WTC11 (cell line): ENCODE measurements around the gene SPRED2. TPM values are rescaled to one million over a fixed set of nuclear protein-coding genes. Genes with fewer than 3 reads are reported as not detected.
"Not testable (repeated sequence)": the region's sequence is repeated elsewhere in the genome, so short reads cannot be mapped to it uniquely, and the experiment has no call there.

Experiments
- ATAC-seq: fragments of 200-7000 bp; cut with Tn5 transposase; 2 replicates; pipeline ENCODE4 v1.10.0; 2021; ENCODE audit warnings: mild to moderate bottlenecking, moderate library complexity
- CTCF ChIA-PET: fragments of 300-600 bp; sonication (Branson Sonifier 250); formaldehyde crosslinking; loops from one replicate; lab custom pipeline; 2021; ENCODE audit warnings: antibody characterized with exemption; lab: Charles Lee
- POLR2A ChIA-PET: fragments of 350-600 bp; sonication (Branson Sonifier 250); formaldehyde crosslinking; loops from one replicate; lab custom pipeline; 2021; ENCODE audit warnings: antibody characterized with exemption; lab: Charles Lee
- DNase-seq: peaks from one replicate; pipeline ENCODE4 v3.0.0; 2021; ENCODE audit warnings: low spot score
- H3K27ac Mint-ChIP-seq: 2 replicates; pipeline ENCODE4 v1.8.0; 2021; ENCODE audit warnings: mixed read lengths
- H3K27me3 Mint-ChIP-seq: 2 replicates; pipeline ENCODE4 v1.8.0; 2021; ENCODE audit warnings: low read depth, mild to moderate bottlenecking, moderate library complexity, mixed read lengths
- H3K36me3 Mint-ChIP-seq: 2 replicates; pipeline ENCODE4 v1.8.0; 2021; ENCODE audit warnings: mixed read lengths
- H3K4me1 Mint-ChIP-seq: 2 replicates; pipeline ENCODE4 v1.8.0; 2022; ENCODE audit warnings: mixed read lengths
- H3K4me3 Mint-ChIP-seq: 2 replicates; pipeline ENCODE4 v1.8.0; 2021; ENCODE audit warnings: mild to moderate bottlenecking, moderate library complexity, mixed read lengths
- H3K9me3 Mint-ChIP-seq: 2 replicates; pipeline ENCODE4 v1.8.0; 2021; ENCODE audit warnings: mixed read lengths
- CREB1 ChIP-seq: sonication (generic); formaldehyde crosslinking; IDR thresholded peaks from 2 replicates; pipeline ENCODE4 v1.8.0; 2023; ENCODE audit warnings: mild to moderate bottlenecking, missing genetic modification reagents
- E2F5 ChIP-seq: sonication (generic); formaldehyde crosslinking; IDR thresholded peaks from 2 replicates; pipeline ENCODE4 v1.8.1; 2022; ENCODE audit warnings: mild to moderate bottlenecking, moderate library complexity, missing genetic modification reagents
- EMX1 ChIP-seq: fragments of 250-450 bp; sonication (Bioruptor Pico); IDR thresholded peaks from 2 replicates; pipeline ENCODE4 v1.8.0; 2021; ENCODE audit warnings: mild to moderate bottlenecking
- FOXP1 ChIP-seq: sonication (generic); formaldehyde crosslinking; IDR thresholded peaks from 2 replicates; pipeline ENCODE4 v1.8.0; 2022; ENCODE audit warnings: missing genetic modification reagents, mild to moderate bottlenecking, moderate library complexity, borderline replicate concordance
- HMGA2 ChIP-seq: fragments of 250-450 bp; sonication (Bioruptor Pico); IDR thresholded peaks from 2 replicates; pipeline ENCODE4 v1.4.0; 2021; ENCODE audit warnings: mild to moderate bottlenecking, moderate library complexity
- HMGXB4 ChIP-seq: sonication (generic); formaldehyde crosslinking; IDR thresholded peaks from 2 replicates; pipeline ENCODE4 v1.8.1; 2023; ENCODE audit warnings: mild to moderate bottlenecking, moderate library complexity, missing genetic modification reagents
- IRF1 ChIP-seq: sonication (generic); formaldehyde crosslinking; IDR thresholded peaks from 2 replicates; pipeline ENCODE4 v1.8.0; 2023; ENCODE audit warnings: missing genetic modification reagents
- PREB ChIP-seq: sonication (generic); formaldehyde crosslinking; IDR thresholded peaks from 2 replicates; pipeline ENCODE4 v1.8.1; 2022; ENCODE audit warnings: mild to moderate bottlenecking, missing genetic modification reagents, moderate library complexity, borderline replicate concordance
- PRRX2 ChIP-seq: fragments of 250-450 bp; sonication (Bioruptor Pico); IDR thresholded peaks from 2 replicates; pipeline ENCODE4 v1.8.0; 2021; ENCODE audit warnings: mild to moderate bottlenecking
- RORB ChIP-seq: fragments of 250-450 bp; sonication (Bioruptor Pico); IDR thresholded peaks from 2 replicates; pipeline ENCODE4 v1.9.0; 2021; ENCODE audit warnings: mild to moderate bottlenecking
- SP1 ChIP-seq: sonication (generic); formaldehyde crosslinking; conservative IDR thresholded peaks from 2 replicates; pipeline ENCODE4 v1.8.1; 2022; ENCODE audit warnings: missing genetic modification reagents
- TEAD1 ChIP-seq: sonication (generic); formaldehyde crosslinking; IDR thresholded peaks from 2 replicates; pipeline ENCODE4 v1.8.0; 2022; ENCODE audit warnings: mild to moderate bottlenecking, missing genetic modification reagents
- TEAD4 ChIP-seq: sonication (generic); formaldehyde crosslinking; IDR thresholded peaks from 2 replicates; pipeline ENCODE4 v1.8.0; 2022; ENCODE audit warnings: mild to moderate bottlenecking, missing genetic modification reagents
- USF2 ChIP-seq: sonication (generic); formaldehyde crosslinking; IDR thresholded peaks from 2 replicates; pipeline ENCODE4 v1.8.1; 2023; ENCODE audit warnings: mild to moderate bottlenecking, missing genetic modification reagents, moderate library complexity
- ZBTB43 ChIP-seq: sonication (generic); formaldehyde crosslinking; IDR thresholded peaks from 2 replicates; pipeline ENCODE4 v1.8.1; 2023; ENCODE audit warnings: mild to moderate bottlenecking, missing genetic modification reagents
- ZMAT4 ChIP-seq: fragments of 250-450 bp; sonication (Bioruptor Pico); IDR thresholded peaks from 2 replicates; pipeline ENCODE4 v1.9.0; 2021; ENCODE audit warnings: mild to moderate bottlenecking
- ZNF121 ChIP-seq: sonication (generic); formaldehyde crosslinking; IDR thresholded peaks from 2 replicates; pipeline ENCODE4 v1.8.0; 2023; ENCODE audit warnings: missing genetic modification reagents
- ZNF138 ChIP-seq: sonication (generic); formaldehyde crosslinking; conservative IDR thresholded peaks from 2 replicates; pipeline ENCODE4 v1.8.1; 2022; ENCODE audit warnings: mild to moderate bottlenecking, moderate library complexity, missing genetic modification reagents
- ZNF281 ChIP-seq: sonication (generic); formaldehyde crosslinking; IDR thresholded peaks from 2 replicates; pipeline ENCODE4 v1.8.0; 2023; ENCODE audit warnings: mild to moderate bottlenecking, missing genetic modification reagents
- ZNF396 ChIP-seq: fragments of 250-450 bp; sonication (Bioruptor Pico); IDR thresholded peaks from 2 replicates; pipeline ENCODE4 v1.8.0; 2021; ENCODE audit warnings: mild to moderate bottlenecking, moderate library complexity, borderline replicate concordance
- ZNF416 ChIP-seq: fragments of 250-450 bp; sonication (Bioruptor Pico); IDR thresholded peaks from 2 replicates; pipeline ENCODE4 v1.9.0; 2021; ENCODE audit warnings: mild to moderate bottlenecking, inconsistent platforms
- ZNF423 ChIP-seq: fragments of 250-450 bp; sonication (Bioruptor Pico); IDR thresholded peaks from 2 replicates; pipeline ENCODE4 v2.1.2; 2022; ENCODE audit warnings: mild to moderate bottlenecking, moderate library complexity
- ZNF671 ChIP-seq: fragments of 250-450 bp; sonication (Bioruptor Pico); IDR thresholded peaks from 2 replicates; pipeline ENCODE4 v1.8.0; 2021; ENCODE audit warnings: mild to moderate bottlenecking
- total RNA-seq: library from RNA; stranded (reverse); gene quantifications from 3 replicates; pipeline ENCODE4 v1.2.3, GENCODE V29; 2021

Gene SPRED2
- total RNA-seq, 1 experiment from 2014 or later: 34.1 TPM

GRCh38 chr2:65340898-65341681 is 91.3 kb downstream of the SPRED2 start (continued):
- TF ChIP-seq PREB (CRISPR knock-in tag) (no peak), TEAD1 (CRISPR knock-in tag) (no peak), ZNF138 (CRISPR knock-in tag) (no peak), ZNF416 (CRISPR knock-in tag) (no peak), ZMAT4 (CRISPR knock-in tag) (no peak)

- TF ChIP-seq ZBTB43 (CRISPR knock-in tag) (no peak), SP1 (CRISPR knock-in tag) (no peak), E2F5 (CRISPR knock-in tag) (no peak), RORB (CRISPR knock-in tag) (no peak), ZMAT4 (CRISPR knock-in tag) (no peak), ZNF671 (CRISPR knock-in tag) (no peak), IRF1 (CRISPR knock-in tag) (no peak), ZNF121 (no peak), HMGXB4 (no peak), HMGA2 (CRISPR knock-in tag) (no peak), USF2 (CRISPR knock-in tag) (no peak), TEAD4 (CRISPR knock-in tag) (no peak), ZNF396 (CRISPR knock-in tag) (no peak), EMX1 (CRISPR knock-in tag) (no peak), PRRX2 (CRISPR knock-in tag) (no peak), ZNF138 (CRISPR knock-in tag) (no peak), CREB1 (no peak), ZNF423 (no peak), FOXP1 (CRISPR knock-in tag) (no peak), ZNF281 (no peak)
- DNase-seq (no peak), ATAC-seq (no peak)
- Mint-ChIP-seq H3K4me1 (peaks cover 5% of the 10 kb centered on the region), H3K27me3 (no peaks in the 10 kb centered on the region), H3K4me3 (no peak overlapping the region), H3K9me3 (peaks cover 5% of the 10 kb centered on the region), H3K27ac (no peak overlapping the region), H3K36me3 (peaks cover 18% of the 10 kb centered on the region)
- ChIA-PET POLR2A (interaction anchor here (1.0 kb wide), 1 partner anchor 19 kb away, joined by 3 read pairs; no protein-coding TSS in a partner anchor), CTCF (no interaction called here)
Measured at GRCh38 chr2:65339648-65340047, 92.8 kb downstream of the SPRED2 start.

GRCh38 chr2:65338830-65339495 is 93.4 kb downstream of the SPRED2 start:
- POLR2A ChIA-PET, H3K4me1 Mint-ChIP-seq, H3K27me3 Mint-ChIP-seq, DNase-seq, H3K9me3 Mint-ChIP-seq, ATAC-seq, H3K27ac Mint-ChIP-seq, CTCF ChIA-PET, H3K4me3 Mint-ChIP-seq: not testable (repeated sequence)
- H3K36me3 Mint-ChIP-seq: peaks cover 20% of the 10 kb centered on the region
